Sigmoid colon (tissue), 4 donors: ENCODE results near the gene CHPT1.

Experiments
- EP300 ChIP-seq, 4 donors: sonication (generic); formaldehyde crosslinking; IDR thresholded peaks; one replicate each; pipeline ENCODE4 v1.6.1; 2017; ENCODE audit warnings: antibody characterized with exemption in 4 of 4
- POLR2A ChIP-seq, 2 donors: fragments of 450-650 bp; IDR thresholded peaks; one replicate each; pipeline ENCODE4 v1.6.1; 2016; ENCODE audit warnings: antibody characterized with exemption in 2 of 2, mild to moderate bottlenecking in 2 of 2, moderate library complexity in 2 of 2

DNA sequence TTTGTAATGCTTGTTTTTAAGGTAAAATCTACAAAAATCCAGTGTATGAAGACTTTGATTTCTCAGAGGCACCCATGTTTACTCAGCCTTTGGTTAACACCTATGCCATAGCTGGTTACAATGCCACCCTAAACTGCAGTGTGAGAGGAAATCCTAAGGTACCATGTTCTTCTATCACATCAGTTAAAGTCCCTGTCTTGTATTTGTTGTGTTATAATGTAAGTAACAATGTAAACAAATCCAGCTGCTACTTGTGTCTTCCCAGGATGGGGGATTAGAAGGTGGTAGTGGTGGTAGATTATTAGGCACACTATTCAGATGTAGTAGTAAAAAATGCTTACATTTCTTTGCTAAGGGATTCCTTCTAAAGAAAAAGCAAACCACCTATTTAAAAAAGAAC is 19.4 kb upstream of the CHPT1 start:
- TF ChIP-seq POLR2A (IDR thresholded peaks at IDR 0.05), result no peak
- TF ChIP-seq EP300 (IDR thresholded peaks at IDR 0.05), result no peak
